ENCODE results near the gene CRACR2B.

Gene CRACR2B

GRCh38 chr11:855330-855674, 27.6 kb downstream of the CRACR2B start:
- DNase-seq: no peak

GRCh38 chr11:855796-856195, 28.1 kb downstream of the CRACR2B start:
- DNase-seq: no peak

GRCh38 chr11:856397-856796, 28.7 kb downstream of the CRACR2B start:
- no peak for DNase-seq

GRCh38 chr11:858053-858761, 30.5 kb downstream of the CRACR2B start:
- DNase-seq: no peak

- no peak for DNase-seq
These were observed 31.1 kb downstream of the CRACR2B start for GRCh38 chr11:858762-859339.

- no peak for DNase-seq
These were observed 31.8 kb downstream of the CRACR2B start for GRCh38 chr11:859394-860131.

- no peak for DNase-seq
These were observed 32.8 kb downstream of the CRACR2B start for GRCh38 chr11:860234-861104.

GRCh38 chr11:861105-861479, 33.4 kb downstream of the CRACR2B start:
- no peak for DNase-seq

- DNase-seq: no peak
These were observed 34.5 kb downstream of the CRACR2B start for GRCh38 chr11:862081-862661.

GRCh38 chr11:862696-863022, 34.9 kb downstream of the CRACR2B start:
- DNase-seq: no peak

GRCh38 chr11:863023-863909, 35.5 kb downstream of the CRACR2B start:
- DNase-seq: no peak

- no peak for DNase-seq
These were observed 36.5 kb downstream of the CRACR2B start for GRCh38 chr11:863910-864827.

- DNase-seq: no peak
These were observed 37.2 kb downstream of the CRACR2B start for GRCh38 chr11:864898-865297.

- no peak for DNase-seq
These were observed 38.0 kb downstream of the CRACR2B start for GRCh38 chr11:865462-866430.

- no peak for DNase-seq
These were observed 38.8 kb downstream of the CRACR2B start for GRCh38 chr11:866481-866880.

GRCh38 chr11:867856-868358, 40.2 kb downstream of the CRACR2B start:
- DNase-seq: no peak

GRCh38 chr11:868394-868793, 40.7 kb downstream of the CRACR2B start:
- no peak for DNase-seq

- DNase-seq: no peak
These were observed 41.1 kb downstream of the CRACR2B start for GRCh38 chr11:868802-869201.

- DNase-seq: no peak
These were observed 41.8 kb downstream of the CRACR2B start for GRCh38 chr11:869399-870126.
